GM19023 (cell line): ENCODE measurements around the gene TMEM132A.
"Not testable (repeated sequence)": the region's sequence is repeated elsewhere in the genome, so short reads cannot be mapped to it uniquely, and the experiment has no call there.

Source experiments
- ATAC-seq: cut with Tn5 transposase; IDR thresholded peaks from one replicate; pipeline ENCODE4 v1.9.1; 2021; ENCODE audit warnings: mild to moderate bottlenecking, moderate library complexity; ENCODE audit not compliant: unreplicated experiment

Gene TMEM132A

DNA sequence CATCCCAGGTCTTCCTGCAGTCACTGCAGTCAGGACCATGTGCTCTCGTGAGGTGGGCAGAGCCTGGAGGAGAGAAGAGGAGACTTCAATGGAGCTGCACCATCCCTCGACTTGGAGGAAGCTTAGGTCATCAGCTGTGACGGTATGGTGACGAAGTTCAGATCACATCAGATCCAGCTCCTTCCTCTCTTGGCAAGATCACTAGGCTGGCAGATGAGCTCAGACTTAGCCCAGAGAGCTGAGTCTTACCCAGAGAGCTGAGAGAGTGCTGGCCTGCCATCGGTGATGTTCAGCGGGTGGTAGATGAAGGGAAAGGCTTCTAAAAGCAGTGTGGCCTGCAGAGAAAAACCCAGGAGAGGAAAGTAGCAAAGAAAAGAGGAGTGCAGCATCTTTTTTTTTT is 29.5 kb downstream of the TMEM132A start:
- ATAC-seq = no peak

DNA sequence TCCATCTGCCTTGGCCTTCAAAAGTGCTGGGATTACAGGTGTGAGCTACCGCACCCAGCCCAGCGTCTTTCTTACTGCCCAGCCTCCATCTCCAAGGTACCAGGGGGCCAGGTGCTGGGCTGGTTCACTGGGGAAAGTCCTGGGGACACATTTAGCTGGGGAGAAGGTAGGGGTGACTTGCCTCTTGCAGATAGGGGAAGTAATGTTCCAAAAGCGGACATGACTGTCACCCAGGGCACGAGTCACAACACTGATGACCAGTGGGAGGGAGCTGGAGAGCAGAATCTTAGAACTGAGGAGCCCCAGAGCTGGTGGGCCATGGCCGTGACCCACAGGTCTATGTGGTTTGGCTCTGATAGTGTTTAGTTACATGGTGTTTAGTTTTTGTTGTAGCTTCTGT is 30.2 kb downstream of the TMEM132A start:
- ATAC-seq = no peak

DNA sequence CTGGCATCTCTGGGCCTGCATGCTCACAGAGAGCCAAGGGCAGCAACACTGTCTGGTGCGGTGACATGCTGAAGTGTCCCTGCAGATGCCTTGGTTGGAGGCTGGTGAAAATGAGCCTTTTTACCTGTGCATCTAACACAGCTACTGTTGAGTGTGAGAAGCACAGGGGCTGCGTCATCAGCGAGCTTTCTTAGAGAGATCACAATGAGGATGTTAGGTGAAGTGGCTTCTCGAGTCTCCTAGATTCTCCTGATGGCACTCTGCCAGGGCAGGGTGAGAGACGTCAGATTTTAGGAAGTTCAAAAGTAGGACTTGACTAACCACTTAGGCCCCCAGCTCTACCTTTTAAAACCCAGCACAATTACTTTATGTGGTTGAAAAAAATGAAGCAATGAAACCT is 31.3 kb downstream of the TMEM132A start:
- no peak for ATAC-seq

DNA sequence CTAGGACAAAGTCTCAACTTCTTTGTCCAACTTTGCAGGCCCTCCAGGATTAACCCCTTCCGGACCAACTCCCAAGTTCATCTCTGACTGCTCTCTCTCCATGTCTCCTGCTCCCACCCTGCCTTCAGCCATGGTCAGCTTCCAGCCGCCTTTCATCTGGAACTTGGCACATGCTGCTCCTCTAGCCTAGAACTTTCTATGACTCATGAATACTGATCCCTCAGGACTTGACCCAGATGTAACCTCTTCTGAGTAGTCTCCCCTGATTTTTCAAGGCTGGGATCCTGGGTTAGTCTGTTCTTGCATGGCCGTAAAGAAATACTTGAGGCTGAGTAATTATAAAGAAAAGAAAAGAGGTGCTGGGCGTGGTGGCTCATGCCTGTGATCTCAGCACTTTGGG is 32.9 kb downstream of the TMEM132A start:
- ATAC-seq = no peak

DNA sequence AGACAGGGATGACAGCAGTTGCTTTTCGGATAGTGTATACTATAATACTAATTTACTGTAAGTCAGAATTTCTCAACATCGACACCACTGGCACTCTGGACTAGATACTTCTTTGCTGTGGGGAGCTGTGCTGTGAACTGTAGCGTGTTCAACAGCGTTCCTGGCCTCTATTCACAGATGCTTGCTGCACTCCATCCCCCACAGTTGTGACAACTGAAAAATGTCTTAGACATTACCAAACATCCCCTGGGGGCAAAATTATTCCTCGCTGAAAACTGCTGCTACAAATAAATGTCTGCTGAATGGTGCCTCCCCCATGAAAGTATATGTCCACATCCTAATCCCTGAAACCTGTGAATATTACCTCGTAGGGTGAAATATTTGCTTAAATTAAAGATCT is 35.2 kb downstream of the TMEM132A start:
- no peak for ATAC-seq

DNA sequence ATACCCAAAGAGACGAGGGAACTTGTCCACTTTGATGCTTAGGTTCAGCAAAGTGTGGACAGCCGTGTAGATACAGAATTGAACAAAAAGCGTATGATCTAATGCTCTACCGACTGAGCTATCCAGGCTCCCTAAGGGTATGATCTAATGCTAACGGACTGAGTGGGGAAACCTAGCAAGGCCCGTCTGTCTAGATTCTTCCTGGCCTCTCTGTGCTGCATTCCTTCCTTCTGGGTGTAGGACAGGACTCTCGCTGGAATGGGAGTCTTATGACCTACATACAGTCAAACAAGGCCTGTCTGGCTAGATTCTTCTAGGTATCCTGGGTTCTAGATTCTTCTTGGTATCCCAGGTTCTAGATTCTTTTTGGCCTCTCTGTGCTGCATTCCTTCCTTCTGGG is 36.1 kb downstream of the TMEM132A start:
- no peak for ATAC-seq

DNA sequence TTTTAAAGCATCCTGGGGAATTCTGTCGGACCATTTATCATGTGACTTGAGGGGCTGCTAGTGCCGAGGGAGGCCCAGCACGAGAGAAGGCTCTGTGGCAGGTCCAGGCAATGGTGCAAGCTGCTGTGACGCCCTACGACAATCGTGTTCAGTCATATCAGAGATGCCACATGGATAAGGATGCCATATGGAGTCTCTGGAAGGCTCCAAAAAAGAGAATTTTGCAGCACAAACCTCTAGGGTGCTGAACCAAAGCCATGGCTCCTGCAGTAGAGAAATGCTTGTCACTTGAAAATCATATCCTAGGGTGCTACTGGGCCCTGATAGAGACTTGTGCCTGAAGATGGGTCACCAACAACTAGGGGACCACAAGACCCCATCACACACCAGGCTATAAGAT is 40.5 kb downstream of the TMEM132A start:
- no peak for ATAC-seq

DNA sequence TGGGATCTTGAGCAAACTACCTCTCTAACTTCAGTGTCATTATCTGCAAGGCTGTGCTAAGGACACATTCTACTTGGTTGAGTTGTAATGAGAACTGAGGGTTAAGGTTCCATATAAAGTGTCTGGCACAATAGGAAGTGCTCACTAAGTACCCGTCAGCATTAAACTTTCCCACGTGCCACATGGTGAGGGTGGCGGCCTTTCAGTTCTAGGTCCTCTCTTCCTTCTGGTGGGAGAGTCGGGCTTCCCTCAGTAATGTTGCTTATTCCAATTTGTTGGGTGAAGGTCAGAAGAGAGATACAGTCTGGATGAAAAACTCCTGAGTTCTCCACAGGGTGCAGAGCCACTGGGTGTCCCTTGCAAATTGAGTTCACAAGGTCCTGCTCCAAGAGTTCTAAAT is 42.6 kb downstream of the TMEM132A start:
- ATAC-seq = no peak

DNA sequence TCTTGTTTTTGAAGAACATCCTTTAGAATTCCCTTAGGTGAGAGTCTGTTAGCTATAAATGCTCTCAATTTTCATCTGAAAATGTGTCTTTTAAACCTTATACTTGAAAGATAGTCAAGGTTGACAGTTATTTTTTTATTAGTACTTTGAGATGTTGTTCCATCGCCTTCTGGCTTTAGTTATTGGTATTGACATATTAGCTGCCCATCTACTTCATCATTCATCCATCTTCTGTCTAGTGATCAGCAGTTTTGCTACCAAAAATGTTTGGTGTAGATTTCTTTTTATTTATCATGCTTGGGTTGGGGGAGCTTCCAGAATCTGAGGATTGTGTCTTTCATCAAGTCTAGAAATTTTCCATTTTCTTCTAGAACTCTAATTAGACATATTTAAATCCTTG is 44.0 kb downstream of the TMEM132A start:
- no peak for ATAC-seq

DNA sequence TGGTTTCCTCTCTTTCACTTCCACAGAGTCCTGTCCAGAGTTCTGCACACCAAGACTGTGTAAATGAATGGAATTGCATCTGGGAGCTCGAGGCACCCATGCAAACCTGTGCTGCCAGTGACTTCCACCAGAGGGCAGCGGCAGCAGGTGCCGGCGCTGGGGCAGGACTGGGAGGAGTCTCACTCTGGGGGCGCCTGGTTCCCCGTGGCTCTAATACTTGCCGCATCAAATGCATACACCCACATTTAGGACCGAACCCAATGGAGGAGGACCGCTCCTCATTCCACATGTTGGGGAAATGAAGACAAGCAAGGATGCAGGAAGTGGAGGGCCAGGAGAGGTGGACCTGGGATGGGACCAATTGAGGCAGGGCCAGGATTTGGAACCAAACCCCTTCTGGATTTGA is 46.1 kb downstream of the TMEM132A start:
- ATAC-seq = no peak

DNA sequence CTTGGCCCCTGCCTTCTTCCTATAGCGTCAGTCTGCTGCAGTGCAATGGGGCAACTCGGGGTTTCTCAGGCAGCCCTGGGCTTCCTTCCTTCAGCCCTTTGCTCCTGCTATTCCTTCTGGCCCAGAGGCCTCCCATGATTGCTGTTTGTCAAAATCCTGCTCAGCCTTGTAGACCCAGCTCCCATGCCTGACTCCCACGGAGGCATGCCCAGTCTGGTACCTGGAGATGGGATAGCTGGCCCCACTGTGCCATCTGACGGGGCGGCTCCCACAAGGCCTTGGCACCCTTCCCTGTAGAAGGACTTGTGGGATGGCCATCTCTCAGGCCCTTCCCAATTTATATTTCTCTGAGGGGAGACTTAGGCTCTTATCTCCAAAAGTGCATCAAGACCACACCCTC is 46.6 kb downstream of the TMEM132A start:
- ATAC-seq = no peak

DNA sequence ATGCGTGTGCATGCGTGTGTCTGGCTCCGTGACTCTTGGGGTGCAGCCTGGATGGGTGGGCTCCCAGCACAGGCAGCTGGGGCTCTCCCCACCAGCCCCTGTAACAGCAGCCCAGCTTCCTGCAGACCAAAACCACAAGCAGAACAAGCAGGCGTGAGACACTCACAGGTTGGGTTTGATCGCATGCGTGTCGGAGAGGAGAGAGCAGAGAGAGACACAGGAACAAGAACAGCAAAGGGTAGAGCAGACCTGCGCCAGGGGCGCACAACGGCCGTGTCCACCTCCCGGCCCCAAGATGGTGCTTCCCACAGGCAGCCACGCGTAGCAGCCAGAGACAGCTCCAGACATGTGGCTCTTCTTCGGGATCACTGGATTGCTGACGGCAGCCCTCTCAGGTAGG is 47.3 kb downstream of the TMEM132A start, which contains the start of gene CD6:
TSS of gene CD6 (plus strand) at position 161 of the 400 bp plus-strand sequence. CDS start at position 347, 186 bp downstream.
- ATAC-seq = no peak

DNA sequence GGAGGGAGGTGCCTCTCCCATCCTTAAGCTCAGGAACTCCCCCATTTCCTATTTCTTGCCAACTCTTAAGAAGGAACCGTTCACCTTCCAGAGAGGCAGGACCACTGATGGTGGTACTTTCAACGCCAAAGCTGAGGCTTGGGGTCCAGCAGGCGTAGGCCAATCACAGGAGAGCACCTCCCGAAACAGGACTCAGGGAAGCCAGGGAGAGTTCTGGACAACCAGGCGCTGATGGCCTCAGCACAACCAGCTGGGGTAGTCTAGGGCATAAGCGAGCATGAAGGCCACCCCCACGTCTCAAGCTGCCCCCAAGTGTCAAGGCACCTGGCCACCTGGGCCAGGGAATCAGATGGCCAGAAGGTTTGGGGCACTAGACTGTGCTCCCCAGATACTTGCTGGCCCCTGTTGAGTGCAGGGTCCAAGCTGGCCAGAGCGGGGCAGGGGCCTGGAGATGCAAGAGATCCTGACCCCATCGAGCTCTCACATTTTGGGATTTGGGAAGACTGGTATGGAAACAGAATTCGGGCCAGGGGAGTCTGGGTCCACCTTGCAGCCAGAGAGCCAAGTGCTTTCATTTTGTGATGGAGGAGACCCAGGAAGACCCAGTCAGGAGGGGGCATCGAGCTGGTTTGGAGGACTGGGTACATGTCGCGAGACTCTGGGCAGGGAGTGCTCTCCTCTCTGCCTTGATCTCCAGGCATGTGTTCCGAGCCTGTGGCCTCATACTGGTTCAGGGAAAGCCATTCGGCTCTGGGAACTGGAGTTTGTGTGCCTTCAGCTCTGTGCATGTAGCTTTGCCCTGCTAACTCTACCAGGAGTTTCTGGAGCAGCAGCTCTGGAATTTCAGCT is 48.1 kb downstream of the TMEM132A start:
- no peak for ATAC-seq

DNA sequence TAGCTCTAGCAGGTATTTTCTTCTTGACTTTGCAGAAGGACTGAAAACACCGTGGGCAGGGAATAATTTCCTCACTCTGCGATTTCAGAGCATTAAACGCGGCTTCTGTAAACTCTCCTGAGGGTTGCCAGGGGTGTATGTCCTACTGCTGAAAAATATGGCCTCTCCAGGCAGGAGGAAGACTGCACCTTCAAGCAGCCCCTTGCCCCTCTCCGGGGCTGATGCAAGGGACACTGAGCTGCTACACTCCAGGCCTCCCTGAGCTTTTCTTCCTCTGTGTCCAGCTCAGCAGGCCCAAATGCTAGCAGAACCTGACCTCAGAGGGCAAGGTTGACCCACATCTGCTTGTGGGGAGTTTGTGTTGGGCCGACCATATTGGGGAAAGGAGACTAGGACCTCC is 49.4 kb downstream of the TMEM132A start:
- no peak for ATAC-seq

DNA sequence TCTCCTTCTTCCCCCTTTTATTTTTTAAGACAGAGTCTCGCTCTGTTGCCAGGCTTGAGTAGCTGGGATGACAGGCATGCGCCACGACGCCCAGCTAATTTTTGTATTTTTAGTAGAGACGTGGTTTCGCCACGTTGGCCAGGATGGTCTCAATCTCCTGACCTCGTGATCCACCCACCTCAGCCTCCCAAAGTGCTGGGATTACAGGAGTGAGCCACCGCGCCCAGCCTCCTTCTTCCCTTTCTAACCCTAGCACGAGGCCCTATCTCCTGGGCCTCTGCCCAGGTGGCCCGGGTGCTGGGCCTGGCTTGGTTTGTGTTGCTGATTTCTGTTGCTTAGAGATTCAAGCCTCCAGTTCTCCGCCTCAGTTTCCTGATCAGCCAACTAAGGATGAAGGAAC is 50.1 kb downstream of the TMEM132A start:
- not testable (repeated sequence) for ATAC-seq

DNA sequence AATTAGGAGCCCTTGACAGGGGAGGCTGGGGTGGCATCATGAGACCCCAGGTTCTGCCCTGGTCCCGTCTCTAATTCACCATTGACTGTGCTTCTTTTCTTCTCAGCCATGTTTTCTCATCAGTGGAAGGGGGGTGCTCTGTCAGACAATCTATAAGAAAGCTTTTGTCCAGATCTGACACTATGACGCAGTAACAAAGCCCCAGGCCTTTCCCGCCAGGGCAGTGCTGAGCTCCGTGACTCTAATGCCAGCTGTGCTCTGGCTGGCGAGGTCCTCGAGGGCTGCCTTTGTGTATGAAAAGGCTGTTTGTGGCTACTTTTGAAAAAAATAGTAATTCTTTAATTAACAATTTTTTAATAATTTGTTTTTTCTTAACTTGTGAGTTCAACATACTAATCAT is 50.5 kb downstream of the TMEM132A start:
- ATAC-seq = no peak

DNA sequence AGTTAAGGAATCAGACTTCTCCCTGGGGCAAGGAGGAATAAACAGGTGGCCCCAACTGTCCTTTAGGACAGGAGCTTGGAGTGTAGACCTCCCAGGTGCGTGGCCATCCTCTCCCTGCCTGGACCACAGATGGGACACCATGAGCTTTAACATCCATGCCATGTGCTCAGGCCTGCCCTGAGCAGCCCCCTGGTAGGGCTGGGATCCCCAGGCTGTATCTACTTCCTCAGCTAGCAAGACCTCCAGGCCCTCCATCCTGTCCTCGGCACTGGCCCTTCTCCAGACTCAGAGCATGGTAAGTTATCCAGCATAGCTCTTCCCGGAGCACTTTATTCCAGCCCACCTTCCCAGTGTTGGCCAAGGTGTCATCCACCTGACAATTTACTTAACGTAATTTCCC is 53.0 kb downstream of the TMEM132A start:
- no peak for ATAC-seq

DNA sequence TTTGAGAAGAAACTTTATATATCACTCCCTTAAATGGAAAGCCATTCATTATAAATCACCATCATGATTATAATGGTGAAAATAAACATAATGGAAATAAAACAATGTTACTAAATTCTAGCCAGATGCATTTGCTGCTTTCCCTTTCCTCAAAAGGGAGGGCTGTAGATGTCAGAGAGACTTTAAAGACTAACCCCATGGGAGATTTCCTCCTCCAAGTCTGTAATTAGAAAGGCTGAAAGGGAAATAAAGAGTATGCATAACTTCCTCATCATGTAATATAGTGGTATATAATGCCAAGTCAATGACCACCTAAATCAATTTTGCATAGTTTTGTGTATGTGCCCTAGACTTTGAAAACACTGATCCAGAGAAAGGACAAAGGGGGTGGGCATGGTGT is 53.6 kb downstream of the TMEM132A start:
- ATAC-seq = no peak

DNA sequence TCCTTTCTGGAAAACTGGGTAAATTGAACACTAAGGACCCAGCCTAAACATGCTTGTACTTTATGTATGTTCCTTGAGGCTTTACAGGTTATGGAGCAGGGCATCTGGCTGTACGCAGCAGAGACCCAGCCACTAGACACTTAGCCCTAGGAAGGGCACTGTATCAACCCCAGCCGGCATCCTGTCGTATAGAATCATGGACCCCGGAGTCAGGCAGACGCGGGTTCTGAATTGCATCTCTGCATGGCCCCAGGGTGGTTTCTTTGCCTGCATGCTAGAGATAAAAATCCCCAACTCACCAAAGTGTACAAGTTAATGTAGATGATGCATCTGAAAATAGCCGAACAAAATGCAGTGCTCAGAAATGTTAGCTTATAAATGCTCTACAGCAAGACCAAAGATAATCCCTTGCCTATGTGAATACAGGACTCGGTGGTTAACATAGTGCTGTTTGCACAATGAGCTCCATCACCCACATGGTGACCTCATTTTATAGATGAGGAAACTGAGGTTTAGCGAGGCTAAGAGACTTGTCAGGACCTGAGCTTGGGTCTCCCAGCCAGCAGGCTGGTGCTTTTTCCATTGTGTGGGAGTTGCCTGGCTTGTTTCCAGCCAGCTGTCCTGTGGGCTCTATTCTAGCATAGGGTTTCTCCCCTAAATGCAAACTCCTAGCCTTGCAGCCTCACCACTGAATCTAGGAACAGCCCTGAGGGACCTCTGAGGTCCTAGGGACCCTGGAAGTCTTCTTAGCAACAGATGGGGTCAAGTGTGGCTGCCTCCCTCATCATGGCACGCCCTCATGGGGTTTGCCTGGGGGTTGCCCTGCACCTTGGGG is 54.5 kb downstream of the TMEM132A start:
- ATAC-seq = no peak

DNA sequence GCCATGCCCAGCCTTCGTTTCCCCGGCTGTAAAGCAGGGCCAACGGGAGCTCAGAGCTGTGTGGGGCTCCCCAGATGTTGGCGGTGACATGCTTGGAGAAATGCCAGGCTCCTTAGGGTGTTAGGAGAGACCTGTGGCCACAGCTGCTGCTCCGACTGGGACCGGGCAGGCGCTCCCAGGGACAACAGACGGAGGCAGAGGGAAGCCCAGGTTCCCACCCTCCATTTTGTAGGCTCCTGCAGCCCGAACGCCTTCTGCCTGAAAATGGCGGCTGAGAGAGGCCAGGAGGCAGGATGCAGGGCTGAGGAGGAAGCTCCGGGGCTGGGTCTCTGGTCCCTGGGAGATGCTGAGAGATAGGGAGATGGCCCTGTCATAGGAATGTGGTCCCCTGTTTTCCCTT is 57.3 kb downstream of the TMEM132A start:
- ATAC-seq = no peak

DNA sequence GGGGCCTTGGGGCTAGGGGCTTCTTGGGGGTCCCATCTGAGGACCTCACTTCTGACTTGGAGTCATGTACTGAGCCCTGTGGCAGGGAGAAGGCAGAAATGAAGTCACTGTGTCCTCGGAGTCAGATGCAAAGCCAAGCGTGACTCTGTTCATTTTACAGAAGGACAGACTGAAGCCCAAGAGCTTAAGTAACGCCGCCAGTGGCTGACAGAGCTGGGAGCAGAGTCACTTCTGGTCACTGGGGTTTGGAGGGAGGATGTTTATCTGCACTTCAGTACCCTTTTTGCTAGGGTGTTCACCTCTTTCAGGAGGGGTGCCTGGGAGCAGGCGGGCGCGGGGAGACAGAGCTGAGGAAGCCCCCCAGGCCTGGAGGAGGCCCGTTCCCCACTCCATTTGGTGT is 57.9 kb downstream of the TMEM132A start:
- no peak for ATAC-seq

DNA sequence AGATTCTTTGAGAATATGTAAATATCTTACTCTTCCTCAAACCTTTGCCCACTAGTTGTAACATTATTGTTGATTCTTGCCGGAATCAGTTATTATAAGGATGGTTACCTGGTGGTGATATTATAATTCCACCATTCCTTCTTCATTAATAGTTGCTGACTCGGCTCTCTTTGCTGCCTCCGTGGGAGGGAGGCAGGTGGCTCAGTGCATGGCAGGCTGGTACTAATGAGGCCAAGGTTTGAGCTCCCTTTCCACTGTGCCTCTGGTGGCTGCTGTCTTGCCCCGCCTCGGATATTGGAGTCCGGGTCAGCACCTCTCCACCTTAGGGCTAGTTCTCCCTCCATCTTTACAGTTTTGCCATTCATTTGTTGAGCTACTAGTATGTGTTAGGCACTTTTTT is 59.9 kb downstream of the TMEM132A start:
- no peak for ATAC-seq
